Psoas muscle (tissue), 8 donors: ENCODE data around the gene SLC25A29. TPM values are rescaled to one million over a fixed set of nuclear protein-coding genes. Genes with fewer than 3 reads are reported as not detected.

Source experiments
- ATAC-seq, 4 donors: fragments of 200-7000 bp; cut with Tn5 transposase; one replicate each; pipeline ENCODE4 v1.9.1; 2020; ENCODE audit warnings: moderate library complexity in 3 of 4, mild to moderate bottlenecking in 2 of 4
- DNase-seq, 2 donors: peaks; one replicate each; pipeline ENCODE4 v3.0.0-alpha.2; 2020
- H3K27ac ChIP-seq: fragments of 200-600 bp; one replicate; pipeline ENCODE4 v1.8.0; 2022
- H3K27me3 ChIP-seq, 3 donors: fragments of 200-600 bp in 1 of 3; one replicate each; pipeline versions ENCODE4 v1.6.1 to v1.8.0; 2013 to 2022; ENCODE audit warnings: low read length in 2 of 3, mild to moderate bottlenecking in 2 of 3, moderate library complexity in 1 of 3; ENCODE audit not compliant: insufficient read depth in 3 of 3
- H3K36me3 ChIP-seq, 2 donors: fragments of 200-600 bp in 1 of 2; one replicate each; pipeline versions ENCODE4 v1.6.1 to v1.8.0; 2013 to 2022; ENCODE audit warnings: low read depth in 1 of 2, mild to moderate bottlenecking in 1 of 2, moderate library complexity in 1 of 2; ENCODE audit not compliant: insufficient read depth in 1 of 2
- H3K4me1 ChIP-seq: fragments of 200-600 bp; one replicate; pipeline ENCODE4 v1.8.0; 2022
- H3K4me3 ChIP-seq: fragments of 200-600 bp; one replicate; pipeline ENCODE4 v1.8.0; 2022; ENCODE audit warnings: mild to moderate bottlenecking
- H3K9me3 ChIP-seq: fragments of 200-600 bp; one replicate; pipeline ENCODE4 v1.8.0; 2022
- WGBS, 3 donors: extraction: QIAGEN DNeasy Blood & Tissue Kit; methylation state at CpG; one replicate each; pipeline versions ENCODE4 v1.1.6 to v1.1.7; 2013; 5-methylcytosine and 5-hydroxymethylcytosine counted together
- intact Hi-C, 2 donors: fragments of 100-400 bp; cut with DNase I; formaldehyde crosslinking; loops; one replicate each; pipeline versions ENCODE4 v1.11.0 to v1.14.2; 2022
- polyA plus RNA-seq, 3 donors: library from polyadenylated mRNA; stranded (reverse); fragments of 200-250 nt; gene quantifications; one replicate each; pipeline ENCODE4 v1.2.3, GENCODE V29; 2013
- total RNA-seq, 4 donors: library from RNA; stranded (reverse); fragmentation: NEBNext Ultra II Directional in 2 of 4; extraction: Animal tissue kit (Norgen Biotek cat#: 25700) in 2 of 4; gene quantifications; one replicate each; pipeline versions ENCODE4 v1.2.1 to v1.2.4, GENCODE V29; 2021 to 2023
- TF ChIP-seq, protein P1 (sequence below): fragments of 200-600 bp; IDR thresholded peaks from one replicate; pipeline ENCODE4 v1.8.0; 2022; ENCODE audit warnings: antibody characterized with exemption
- donor health status: healthy with polysubstance abuse.
- donor health status: DM: no; HTN: no; CAD: no; lungs with moderate emphysema.
- donor health status: Bipolar disorder and iron deficiency.
- donor health status: healthy.
- donor health status: DM: yes; HTN: yes; CAD: no.
- donor health status: DM: no; HTN: no; CAD: no.
- donor health status: DM: no; HTN: no; CAD: no.
- donor health status: DM: yes; HTN: yes; CAD: no.

The SLC25A29 gene
- total and polyA plus RNA-seq, 7 donors = 4.5 to 14.8 (median 6.7) TPM

DNA sequence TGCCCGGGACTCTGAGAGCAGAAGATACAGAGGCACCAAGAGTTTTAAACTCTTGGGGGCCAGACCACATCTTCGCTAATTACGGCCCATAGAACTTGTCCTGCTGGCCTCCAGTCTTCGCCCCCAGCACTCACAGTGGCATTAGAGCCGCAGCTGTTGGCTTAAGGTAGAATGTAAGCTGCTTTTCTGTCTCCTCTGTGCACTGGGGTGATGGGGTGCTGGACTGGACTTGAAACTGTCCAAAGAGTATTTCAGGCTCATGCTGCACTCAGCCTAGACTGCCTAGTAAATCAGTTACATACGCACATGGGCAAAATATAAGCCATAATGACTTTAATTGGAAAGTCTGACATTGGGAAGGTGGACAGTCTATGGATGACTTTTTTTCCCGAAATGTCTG lies 38.3 kb downstream of the SLC25A29 start:
- 89 to 95% (median 92%) methylated on average over 7 of the region's 7 CpGs for WGBS, 3 donors
- H3K4me3 ChIP-seq = no peak overlapping the region
- H3K36me3 ChIP-seq = peaks cover 0 to 13% of the 10 kb centered on the region in 2 donors
- TF ChIP-seq, protein P1, sequence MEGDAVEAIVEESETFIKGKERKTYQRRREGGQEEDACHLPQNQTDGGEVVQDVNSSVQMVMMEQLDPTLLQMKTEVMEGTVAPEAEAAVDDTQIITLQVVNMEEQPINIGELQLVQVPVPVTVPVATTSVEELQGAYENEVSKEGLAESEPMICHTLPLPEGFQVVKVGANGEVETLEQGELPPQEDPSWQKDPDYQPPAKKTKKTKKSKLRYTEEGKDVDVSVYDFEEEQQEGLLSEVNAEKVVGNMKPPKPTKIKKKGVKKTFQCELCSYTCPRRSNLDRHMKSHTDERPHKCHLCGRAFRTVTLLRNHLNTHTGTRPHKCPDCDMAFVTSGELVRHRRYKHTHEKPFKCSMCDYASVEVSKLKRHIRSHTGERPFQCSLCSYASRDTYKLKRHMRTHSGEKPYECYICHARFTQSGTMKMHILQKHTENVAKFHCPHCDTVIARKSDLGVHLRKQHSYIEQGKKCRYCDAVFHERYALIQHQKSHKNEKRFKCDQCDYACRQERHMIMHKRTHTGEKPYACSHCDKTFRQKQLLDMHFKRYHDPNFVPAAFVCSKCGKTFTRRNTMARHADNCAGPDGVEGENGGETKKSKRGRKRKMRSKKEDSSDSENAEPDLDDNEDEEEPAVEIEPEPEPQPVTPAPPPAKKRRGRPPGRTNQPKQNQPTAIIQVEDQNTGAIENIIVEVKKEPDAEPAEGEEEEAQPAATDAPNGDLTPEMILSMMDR = no peak
- H3K27me3 ChIP-seq = no peaks in the 10 kb centered on the region
- ATAC-seq (no peak), DNase-seq (no peak)
- peaks cover 33% of the 10 kb centered on the region for H3K4me1 ChIP-seq
- H3K27ac ChIP-seq = no peak overlapping the region
- H3K9me3 ChIP-seq = no peaks in the 10 kb centered on the region
- intact Hi-C loops = no loop called here

DNA sequence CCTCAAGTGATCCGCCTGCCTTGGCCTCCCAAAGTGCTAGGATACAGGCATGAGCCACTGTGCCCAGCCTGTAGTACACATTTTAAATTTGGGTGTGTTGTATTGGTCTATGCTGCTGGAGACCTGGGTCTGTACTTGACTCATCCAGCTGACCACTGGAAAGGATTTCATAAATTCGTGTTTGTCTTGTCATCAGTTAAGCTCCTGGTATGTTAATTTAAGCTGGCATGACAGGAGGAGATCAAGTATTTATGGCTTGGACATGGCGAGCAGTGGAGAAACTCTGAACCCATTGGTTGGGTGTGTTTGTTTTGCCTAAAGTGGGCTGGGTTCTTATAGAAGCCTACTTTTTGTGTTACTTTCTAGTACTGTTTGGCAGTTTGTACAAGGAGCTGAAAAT lies 43.1 kb downstream of the SLC25A29 start:
- H3K4me3 ChIP-seq = no peak overlapping the region
- ATAC-seq (peak; percentile 67 to 93 (median 81)), DNase-seq (no peak)
- peaks cover 0 to 16% of the 10 kb centered on the region in 2 donors for H3K36me3 ChIP-seq
- H3K4me1 ChIP-seq = peaks cover 52% of the 10 kb centered on the region
- no peaks in the 10 kb centered on the region for H3K27me3 ChIP-seq
- WGBS, 3 donors = 46 to 63% (median 48%) methylated on average over 3 of the region's 3 CpGs
- TF ChIP-seq, protein P1 = no peak
- H3K27ac ChIP-seq = peak overlapping the region; percentile 58
- intact Hi-C loops = no loop called here
- H3K9me3 ChIP-seq = no peaks in the 10 kb centered on the region

DNA sequence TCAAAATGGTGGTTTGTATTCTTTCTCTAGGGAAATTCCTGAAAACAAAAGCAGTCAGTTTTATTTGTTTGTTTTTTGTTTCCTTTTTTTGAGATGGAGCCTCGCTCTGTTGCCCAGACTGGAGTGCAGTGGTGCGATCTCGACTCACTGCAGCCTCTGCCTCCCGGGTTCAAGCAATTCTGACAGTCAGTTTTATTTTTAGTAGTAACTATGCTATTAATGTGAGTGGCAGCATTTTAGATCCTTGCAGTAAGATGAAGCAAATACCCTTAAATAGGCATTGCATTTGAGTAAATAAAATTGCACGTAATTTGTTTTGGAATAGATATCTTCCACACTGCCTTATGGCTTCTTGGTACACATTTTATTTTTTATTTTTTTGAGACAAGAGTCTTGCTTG lies 43.7 kb downstream of the SLC25A29 start:
- peaks cover 0 to 16% of the 10 kb centered on the region in 2 donors for H3K36me3 ChIP-seq
- 32 to 40% (median 36%) methylated on average over 5 of the region's 5 CpGs for WGBS, 3 donors
- TF ChIP-seq, protein P1 = no peak
- peaks cover 54% of the 10 kb centered on the region for H3K4me1 ChIP-seq
- H3K27ac ChIP-seq = peak overlapping the region; percentile 58
- ATAC-seq (peak in 3 of 4 donors; percentile 51 to 61 (median 59)), DNase-seq (no peak)
- H3K27me3 ChIP-seq = no peaks in the 10 kb centered on the region
- intact Hi-C loops = no loop called here
- no peaks in the 10 kb centered on the region for H3K9me3 ChIP-seq
- no peak overlapping the region for H3K4me3 ChIP-seq

DNA sequence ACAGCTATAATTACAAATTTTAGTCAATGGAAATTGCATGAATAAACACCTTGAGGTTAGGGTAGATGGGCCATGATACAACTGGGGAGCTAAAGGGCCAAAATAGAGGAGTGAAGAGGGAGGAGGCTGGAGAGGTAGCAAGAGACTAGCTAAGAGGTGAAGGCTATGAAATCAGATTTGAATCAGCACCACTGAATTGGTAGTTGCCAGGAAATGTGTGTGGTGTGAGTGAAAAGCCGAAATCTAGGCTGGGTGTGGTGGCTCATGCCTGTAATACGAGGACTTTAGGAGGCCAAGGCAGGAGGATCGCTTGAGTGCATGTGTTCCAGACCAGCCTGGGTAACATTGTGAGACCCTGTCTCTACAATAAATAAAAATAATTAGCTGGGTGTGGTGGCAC lies 44.6 kb downstream of the SLC25A29 start:
- WGBS, 3 donors = 83 to 88% (median 84%) methylated on average over 3 of the region's 3 CpGs
- Histone ChIP-seq H3K36me3 (peaks cover 0 to 16% of the 10 kb centered on the region in 2 donors), H3K4me1 (peaks cover 55% of the 10 kb centered on the region), H3K27ac (no peak overlapping the region), H3K4me3 (no peak overlapping the region), H3K9me3 (no peaks in the 10 kb centered on the region), H3K27me3 (no peaks in the 10 kb centered on the region)
- TF ChIP-seq, protein P1 = no peak
- no peak for ATAC-seq
- intact Hi-C loops = no loop called here
- no peak for DNase-seq

DNA sequence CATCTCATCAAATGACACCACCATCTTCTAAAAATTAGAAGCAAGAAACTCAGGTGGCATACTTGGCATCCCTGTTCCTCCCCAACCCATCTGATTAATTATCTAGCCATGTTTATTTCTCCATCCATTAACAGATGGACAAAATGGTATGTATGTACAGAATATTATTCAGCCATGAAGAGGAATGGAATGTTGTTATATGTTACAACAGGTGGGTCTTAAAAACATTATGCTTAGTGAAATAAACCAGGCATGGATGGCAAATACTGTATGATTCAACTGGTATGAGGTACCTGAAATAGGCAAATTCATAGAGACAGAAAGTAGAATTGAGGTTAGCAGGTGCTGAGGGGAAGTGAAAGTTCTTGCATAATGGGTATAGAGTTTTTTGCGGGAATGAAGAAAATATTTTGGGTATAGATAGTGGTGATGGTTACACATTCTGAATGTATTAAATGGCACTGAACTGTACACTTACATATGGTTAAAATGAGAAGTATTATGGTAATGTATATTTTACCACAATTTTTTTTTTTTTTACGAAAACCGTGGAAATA lies 49.8 kb downstream of the SLC25A29 start:
- intact Hi-C loops = no loop called here
- no peak for DNase-seq
- H3K27ac ChIP-seq = no peak overlapping the region
- ATAC-seq = no peak
- peaks cover 45% of the 10 kb centered on the region for H3K4me1 ChIP-seq
- 93 to 97% (median 96%) methylated on average over 3 of the region's 3 CpGs for WGBS, 3 donors
- H3K36me3 ChIP-seq = no peaks in the 10 kb centered on the region
- H3K4me3 ChIP-seq = no peak overlapping the region
- TF ChIP-seq, protein P1 = no peak
- H3K9me3 ChIP-seq = no peaks in the 10 kb centered on the region
- H3K27me3 ChIP-seq = no peaks in the 10 kb centered on the region
